GM12864 (cell line): ENCODE data around the gene TMBIM1.
"Not testable (repeated sequence)": the region's sequence is repeated elsewhere in the genome, so short reads cannot be mapped to it uniquely, and the experiment has no call there.

Experiments
- DNase-seq: peaks from one replicate; pipeline ENCODE4 v3.0.0-alpha.2; 2011; ENCODE audit warnings: low read depth
- H3K4me3 ChIP-seq: 2 replicates; pipeline ENCODE4 v1.5.1; 2011; ENCODE audit warnings: mild to moderate bottlenecking, low read depth, low read length, control low read depth
- TF ChIP-seq, protein P1 (sequence below): IDR thresholded peaks from 2 replicates; pipeline ENCODE4 v1.5.1; 2011; ENCODE audit warnings: low read depth, mild to moderate bottlenecking, moderate library complexity, low read length, control low read depth, inconsistent platforms; ENCODE audit errors: missing control alignments

TMBIM1 gene

DNA sequence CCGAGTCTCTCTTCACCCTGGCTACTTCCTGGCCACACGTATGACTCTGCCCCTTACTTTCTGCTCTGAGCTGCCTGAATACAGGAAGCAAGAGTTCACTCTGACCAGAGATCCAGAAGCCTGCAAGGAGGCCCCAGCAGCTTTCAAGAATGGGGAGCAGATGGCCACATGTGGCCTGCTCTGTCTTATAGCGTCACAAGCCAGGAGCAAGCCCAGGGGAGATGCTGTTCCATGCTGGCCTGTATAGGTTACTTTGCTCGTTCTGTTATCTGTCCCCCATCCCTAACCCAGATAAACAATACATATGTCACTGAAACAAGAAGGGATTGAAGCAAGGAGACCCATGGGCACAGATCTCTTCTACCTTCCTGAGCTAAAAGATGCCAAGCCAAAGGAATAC, 17.7 kb downstream of the TMBIM1 start:
- TF ChIP-seq, protein P1, sequence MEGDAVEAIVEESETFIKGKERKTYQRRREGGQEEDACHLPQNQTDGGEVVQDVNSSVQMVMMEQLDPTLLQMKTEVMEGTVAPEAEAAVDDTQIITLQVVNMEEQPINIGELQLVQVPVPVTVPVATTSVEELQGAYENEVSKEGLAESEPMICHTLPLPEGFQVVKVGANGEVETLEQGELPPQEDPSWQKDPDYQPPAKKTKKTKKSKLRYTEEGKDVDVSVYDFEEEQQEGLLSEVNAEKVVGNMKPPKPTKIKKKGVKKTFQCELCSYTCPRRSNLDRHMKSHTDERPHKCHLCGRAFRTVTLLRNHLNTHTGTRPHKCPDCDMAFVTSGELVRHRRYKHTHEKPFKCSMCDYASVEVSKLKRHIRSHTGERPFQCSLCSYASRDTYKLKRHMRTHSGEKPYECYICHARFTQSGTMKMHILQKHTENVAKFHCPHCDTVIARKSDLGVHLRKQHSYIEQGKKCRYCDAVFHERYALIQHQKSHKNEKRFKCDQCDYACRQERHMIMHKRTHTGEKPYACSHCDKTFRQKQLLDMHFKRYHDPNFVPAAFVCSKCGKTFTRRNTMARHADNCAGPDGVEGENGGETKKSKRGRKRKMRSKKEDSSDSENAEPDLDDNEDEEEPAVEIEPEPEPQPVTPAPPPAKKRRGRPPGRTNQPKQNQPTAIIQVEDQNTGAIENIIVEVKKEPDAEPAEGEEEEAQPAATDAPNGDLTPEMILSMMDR = no peak
- no peak overlapping the region for H3K4me3 ChIP-seq
- DNase-seq = no peak

DNA sequence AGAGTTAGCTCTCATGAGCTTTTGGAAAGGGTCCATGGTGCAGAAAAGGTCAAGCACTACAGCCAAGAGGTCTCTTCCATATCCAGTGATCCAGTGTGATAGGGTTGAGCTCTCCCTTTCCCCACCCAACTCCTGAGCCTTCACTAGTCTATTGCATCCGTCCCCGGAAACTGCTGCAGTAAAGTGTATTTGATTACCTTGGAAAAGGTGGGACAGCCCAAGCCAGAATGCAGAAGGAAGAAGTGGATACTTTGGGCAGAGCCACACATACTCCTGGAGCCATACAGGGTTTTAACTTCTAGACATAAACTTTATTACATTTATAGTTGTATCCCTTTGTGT, 18.4 kb downstream of the TMBIM1 start:
- H3K4me3 ChIP-seq = no peak overlapping the region
- TF ChIP-seq, protein P1 = no peak
- no peak for DNase-seq

DNA sequence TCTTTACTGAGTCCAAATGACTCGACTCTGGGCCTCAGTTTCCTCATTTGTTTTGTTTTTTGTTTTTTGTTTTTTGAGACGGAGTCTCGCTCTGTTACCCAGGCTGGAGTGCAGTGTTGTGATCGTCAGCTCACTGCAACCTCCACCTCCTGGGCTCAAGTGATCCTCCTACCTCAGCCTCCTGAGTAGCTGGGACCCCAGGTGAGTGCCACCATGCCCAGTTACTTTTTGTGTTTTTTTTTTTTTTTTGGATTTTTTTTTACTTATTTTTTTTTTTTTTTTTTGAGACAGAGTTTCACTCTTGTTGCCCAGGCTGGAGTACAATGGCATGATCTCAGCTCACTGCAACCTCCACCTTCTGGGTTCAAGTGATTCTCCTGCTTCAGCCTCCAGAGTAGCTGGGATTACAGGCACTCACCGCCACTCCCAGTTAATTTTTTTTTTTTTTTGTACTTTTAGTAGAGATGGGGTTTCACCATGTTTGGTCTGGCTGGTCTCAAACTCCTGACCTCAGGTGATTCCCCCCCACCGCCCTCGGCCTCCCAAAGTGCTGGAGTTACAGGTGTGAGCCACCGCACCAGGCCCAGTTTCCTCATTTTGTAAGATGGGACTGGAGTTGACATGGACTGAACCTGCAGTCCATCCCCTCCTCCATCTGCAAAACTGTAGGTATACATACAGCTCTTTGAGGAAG, 18.9 kb downstream of the TMBIM1 start:
- not testable (repeated sequence) for H3K4me3 ChIP-seq

DNA sequence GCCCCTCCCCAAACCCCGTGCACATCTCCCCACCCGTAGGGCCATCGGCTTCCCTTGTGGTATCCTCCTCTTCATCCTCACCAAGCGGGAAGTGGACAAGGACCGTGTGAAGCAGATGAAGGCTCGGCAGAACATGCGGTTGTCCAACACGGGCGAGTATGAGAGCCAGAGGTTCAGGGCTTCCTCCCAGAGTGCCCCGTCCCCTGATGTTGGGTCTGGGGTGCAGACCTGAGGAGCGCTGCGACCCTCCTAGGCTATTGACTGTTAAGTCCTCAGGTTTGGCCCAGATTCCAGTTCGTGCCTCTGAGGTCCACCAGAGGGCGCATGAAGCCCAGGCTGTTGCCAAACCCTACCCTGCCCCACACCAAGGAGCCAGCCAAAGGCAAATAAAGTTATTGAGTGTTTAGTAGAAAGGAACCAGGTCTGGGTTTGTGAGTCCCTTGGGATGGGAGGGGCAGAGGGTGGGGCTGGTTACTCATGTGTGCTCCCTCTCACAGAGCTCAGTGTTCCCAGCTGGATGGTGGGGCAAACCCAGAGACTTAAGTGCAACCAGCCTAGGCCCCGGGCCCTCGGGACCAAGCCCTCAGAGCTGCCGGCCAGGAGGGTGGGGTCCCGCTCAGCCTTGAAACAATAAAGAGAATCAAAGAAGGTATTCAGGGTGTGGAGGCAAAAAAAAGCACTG, 19.6 kb downstream of the TMBIM1 start:
- TF ChIP-seq, protein P1 = peak; percentile 91
- peak; percentile 61 for DNase-seq
- H3K4me3 ChIP-seq = no peak overlapping the region

More for the DNA sequence above, 18.9 kb downstream of the TMBIM1 start:
- not testable (repeated sequence) for DNase-seq

DNA sequence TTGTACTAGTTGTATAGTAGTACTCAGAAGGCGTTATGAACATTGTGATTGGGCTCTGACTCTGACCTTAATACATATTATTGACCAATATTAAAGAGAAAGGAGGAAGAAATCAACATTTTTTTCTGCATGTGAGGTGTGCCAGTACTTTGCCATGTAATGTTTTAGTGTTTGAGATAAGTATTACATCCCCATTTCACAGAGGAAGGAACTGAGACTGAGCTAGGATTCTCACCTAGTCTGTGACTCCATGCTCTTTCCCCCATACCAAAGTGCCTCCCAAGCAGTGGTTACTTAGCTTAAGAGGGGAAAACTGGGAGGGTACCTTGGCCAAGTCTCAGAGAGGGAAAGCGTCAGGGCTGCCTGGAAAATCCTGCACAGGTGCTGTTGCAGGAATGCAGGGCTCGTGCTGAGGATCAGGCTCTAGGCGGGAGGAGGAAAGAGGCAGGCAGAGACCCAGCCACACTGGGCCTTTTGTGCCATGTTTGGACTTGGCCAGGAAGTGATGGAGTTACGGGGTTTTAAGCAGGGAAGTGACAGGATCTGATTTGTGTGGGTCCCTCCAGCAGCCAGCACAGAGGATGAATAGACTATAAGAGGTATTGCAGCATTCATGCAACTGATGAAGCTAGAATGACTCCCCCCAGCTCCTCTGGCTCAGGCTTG, 20.3 kb downstream of the TMBIM1 start:
- TF ChIP-seq, protein P1 = no peak
- no peak for DNase-seq
- H3K4me3 ChIP-seq = no peak overlapping the region

DNA sequence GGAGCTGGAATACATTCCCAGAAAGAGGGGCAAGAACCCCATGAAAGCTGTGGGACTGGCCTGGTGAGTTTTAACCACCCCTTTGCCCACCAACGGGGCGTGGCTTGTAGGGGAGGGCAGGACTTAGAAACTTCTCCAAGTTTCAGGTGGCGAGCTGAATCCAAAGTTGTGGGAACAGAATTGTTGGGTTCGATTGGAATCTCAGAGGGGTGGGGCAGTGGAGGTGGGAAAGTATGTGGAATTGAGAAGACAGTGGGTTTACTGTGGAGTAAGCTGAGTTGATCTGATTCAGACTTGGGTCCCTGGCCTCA, 20.9 kb downstream of the TMBIM1 start:
- DNase-seq = no peak
- TF ChIP-seq, protein P1 = no peak
- peak overlapping the region; percentile 74 for H3K4me3 ChIP-seq

DNA sequence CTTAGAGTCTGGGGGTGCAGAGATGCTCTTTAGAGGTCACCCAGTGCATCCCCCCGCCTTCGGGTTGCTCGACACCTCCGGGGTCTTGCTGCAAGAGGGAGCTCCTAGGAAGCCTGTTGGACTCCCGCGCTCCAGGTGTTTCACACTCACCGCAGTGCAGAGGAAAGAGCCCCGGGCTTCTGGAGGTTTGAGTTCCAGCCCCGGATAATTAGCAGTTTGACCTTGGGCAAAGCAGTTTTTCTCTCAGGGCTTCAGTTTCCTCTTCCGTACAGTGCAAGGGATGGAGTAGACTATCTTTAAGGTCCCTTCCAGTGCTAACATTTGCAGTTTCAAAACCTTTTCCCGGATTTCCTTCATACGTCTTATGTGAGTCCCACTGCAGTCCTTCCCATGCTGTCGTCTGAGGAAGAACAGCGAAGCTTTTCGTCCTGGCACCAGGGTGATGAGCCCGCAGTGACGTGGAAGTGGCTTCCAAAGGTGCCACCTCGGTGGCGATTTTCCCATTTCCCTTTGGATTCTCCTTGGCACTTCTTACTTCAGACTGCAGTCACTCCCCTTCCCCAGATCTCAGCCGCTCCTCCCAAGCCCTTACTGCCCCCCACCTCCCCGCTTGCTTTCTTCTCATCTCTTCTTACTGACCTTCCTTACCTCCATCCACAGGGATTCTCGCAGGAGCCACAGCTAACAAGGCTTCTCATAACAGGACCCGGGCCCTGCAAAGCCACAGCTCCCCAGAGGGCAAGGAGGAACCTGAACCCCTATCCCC, 21.4 kb downstream of the TMBIM1 start:
- no peak for DNase-seq
- H3K4me3 ChIP-seq = peak overlapping the region; percentile 74
- TF ChIP-seq, protein P1 = no peak
